GM12878 (cell line): Measurements from ENCODE around the gene CDH18. TPM values are rescaled to one million over a fixed set of nuclear protein-coding genes. Genes with fewer than 3 reads are reported as not detected.

ENCODE experiments used
- ATAC-seq: fragments of 200-7000 bp; cut with Tn5 transposase; 3 replicates; pipeline ENCODE4 v1.9.1; 2020; ENCODE audit warnings: mild to moderate bottlenecking, moderate library complexity
- BruUV-seq: library from RNA; stranded (reverse); fragments of 400-500 nt; replicated peaks from 2 replicates; lab custom pipeline; 2021; lab: Mats Ljungman, UMichigan
- CTCF ChIA-PET: fragments of 300-600 bp; sonication (Branson Sonifier 250); formaldehyde crosslinking; extraction: SDS; loops from one replicate; lab custom pipeline; 2021; ENCODE audit warnings: inconsistent platforms; lab: Yijun Ruan, JAX
- POLR2A ChIA-PET: fragments of 350-600 bp; formaldehyde crosslinking; extraction: SDS; loops from one replicate; lab custom pipeline; 2021; ENCODE audit warnings: inconsistent platforms; lab: Charles Lee
- RAD21 ChIA-PET: fragments of 300-600 bp; sonication (Branson Sonifier 250); formaldehyde crosslinking; loops from one replicate; lab custom pipeline; 2023; ENCODE audit warnings: antibody characterized with exemption; ENCODE audit not compliant: unreplicated experiment; lab: Charles Lee
- SMC1A ChIA-PET: fragments of 300-600 bp; sonication (Branson Sonifier 250); formaldehyde crosslinking; loops from one replicate; lab custom pipeline; 2023; ENCODE audit not compliant: unreplicated experiment, uncharacterized antibody; lab: Charles Lee
- DNase-seq: peaks from one replicate; pipeline ENCODE4 v3.0.0-alpha.2; 2011; ENCODE audit warnings: low read depth, low spot score
- FAIRE-seq: peaks from 3 replicates; lab custom pipeline; 2011; peaks lifted over from hg19 to GRCh38; lab: Jason Lieb, UNC
- H2AFZ ChIP-seq: 2 replicates; pipeline ENCODE4 v1.6.0; 2011; ENCODE audit warnings: low read depth, low read length, control low read depth; ENCODE audit not compliant: control insufficient read depth
- H3K27ac ChIP-seq: 2 replicates; pipeline ENCODE4 v1.5.1; 2011; ENCODE audit warnings: control low read depth; ENCODE audit not compliant: control insufficient read depth, insufficient read depth
- H3K27me3 ChIP-seq, 2 experiments: replicated peaks in 1 of 2; 2 replicates each; pipeline versions ENCODE4 v1.6.0 to v1.6.1; 2011; ENCODE audit warnings: low read length in 1 of 2; ENCODE audit not compliant: control insufficient read depth in 2 of 2, insufficient read depth in 2 of 2
- H3K36me3 ChIP-seq, 2 experiments: 2 replicates each; pipeline ENCODE4 v1.5.1; 2011; ENCODE audit warnings: low read length in 1 of 2; ENCODE audit not compliant: control insufficient read depth in 2 of 2, insufficient read depth in 2 of 2
- H3K4me1 ChIP-seq: 2 replicates; pipeline ENCODE4 v1.6.1; 2011; ENCODE audit warnings: mild to moderate bottlenecking, low read length, moderate library complexity, mixed read lengths; ENCODE audit not compliant: control insufficient read depth, insufficient read depth
- H3K4me2 ChIP-seq: 2 replicates; pipeline ENCODE4 v1.6.0; 2011; ENCODE audit warnings: control low read depth; ENCODE audit not compliant: control insufficient read depth, insufficient read depth
- H3K4me3 ChIP-seq: fragments of 200-600 bp; sonication (generic); 2 replicates; pipeline ENCODE4 v1.5.1; 2016
- H3K79me2 ChIP-seq: 2 replicates; pipeline ENCODE4 v1.6.0; 2011; ENCODE audit warnings: low read length; ENCODE audit not compliant: control insufficient read depth, insufficient read depth
- H3K9ac ChIP-seq: 2 replicates; pipeline ENCODE4 v1.8.0; 2011; ENCODE audit warnings: low read length, control low read depth, mixed read lengths; ENCODE audit not compliant: control insufficient read depth, insufficient read depth
- H3K9me3 ChIP-seq: replicated peaks from 3 replicates; pipeline ENCODE4 v1.5.1; 2011; ENCODE audit warnings: mild to moderate bottlenecking, low read length; ENCODE audit not compliant: control insufficient read depth, insufficient read depth
- H4K20me1 ChIP-seq: 2 replicates; pipeline ENCODE4 v1.6.0; 2011; ENCODE audit not compliant: control insufficient read depth, insufficient read depth
- E2F4 ChIP-seq: IDR thresholded peaks from 2 replicates; pipeline ENCODE4 v1.6.1; 2012; ENCODE audit warnings: low read depth, low read length, improper control_type of control experiment
- EP300 ChIP-seq, 2 experiments: fragments of 150-350 bp in 1 of 2; IDR thresholded peaks; 2 replicates each; pipeline ENCODE4 v1.6.1; 2011 to 2012; ENCODE audit warnings: low read depth in 2 of 2, low read length in 2 of 2, borderline replicate concordance in 1 of 2, improper control_type of control experiment in 1 of 2, inconsistent platforms in 1 of 2; ENCODE audit not compliant: control insufficient read depth in 1 of 2
- IKZF1 ChIP-seq: fragments of 450-650 bp; conservative IDR thresholded peaks from 2 replicates; pipeline ENCODE4 v1.6.1; 2017; ENCODE audit warnings: antibody characterized with exemption, mild to moderate bottlenecking
- JUND ChIP-seq: IDR thresholded peaks from 2 replicates; pipeline ENCODE4 v1.6.1; 2012; ENCODE audit warnings: low read depth, mild to moderate bottlenecking, low read length, improper control_type of control experiment, moderate library complexity
- MTA2 ChIP-seq: fragments of 450-650 bp; IDR thresholded peaks from 2 replicates; pipeline ENCODE4 v1.6.1; 2016; ENCODE audit warnings: low read depth, mild to moderate bottlenecking, moderate library complexity
- NBN ChIP-seq: fragments of 450-650 bp; IDR thresholded peaks from 2 replicates; pipeline ENCODE4 v1.6.1; 2016
- PAX8 ChIP-seq: fragments of 450-650 bp; IDR thresholded peaks from 2 replicates; pipeline ENCODE4 v1.6.1; 2017; ENCODE audit warnings: mild to moderate bottlenecking, moderate library complexity
- SMARCA5 ChIP-seq: fragments of 450-650 bp; IDR thresholded peaks from 2 replicates; pipeline ENCODE4 v1.6.1; 2017; ENCODE audit warnings: mild to moderate bottlenecking
- SREBF1 ChIP-seq: IDR thresholded peaks from 2 replicates; pipeline ENCODE4 v1.6.1; 2012; ENCODE audit warnings: mild to moderate bottlenecking, low read length
- ZSCAN29 ChIP-seq: fragments of 450-650 bp; IDR thresholded peaks from 2 replicates; pipeline ENCODE4 v1.6.1; 2017; ENCODE audit warnings: mild to moderate bottlenecking, moderate library complexity
- WGBS: methylation state at CpG from one replicate; pipeline ENCODE4 v1.1.6; 2016; ENCODE audit warnings: low lambda C conversion rate; ENCODE audit not compliant: insufficient replicate concordance, insufficient coverage; ENCODE audit errors: missing lambda C conversion rate; 5-methylcytosine and 5-hydroxymethylcytosine counted together
- in situ Hi-C: fragments of 300-500 bp; cut with MboI; formaldehyde crosslinking; loops from 9 replicates; pipeline ENCODE4 v1.14.3; 2018; ENCODE audit warnings: mixed read lengths
- intact Hi-C: fragments of 100-400 bp; cut with micrococcal nuclease; formaldehyde crosslinking; loops from one replicate; pipeline ENCODE4 v1.14.2; 2022; ENCODE audit not compliant: unreplicated experiment
- polyA plus RNA-seq, 11 experiments: library from polyadenylated mRNA; depleted of rRNA in 4 of 11; unstranded in 6 of 11; stranded (reverse) in 5 of 11; fragments of >200 nt; fragmentation: Nextera tagmentation in 4 of 11; fragmentation: Illumina TruSeq in 1 of 11; extraction: Ambion mirVana in 4 of 11; extraction: Trizol in 1 of 11; gene quantifications; 1 replicate in 1 of 11; 2 replicates in 10 of 11; pipeline versions ENCODE4 v1.2.1 to v1.2.3, GENCODE V29; 2011 to 2016; ENCODE audit warnings: inconsistent platforms in 2 of 11, missing spikeins in 2 of 11, low read depth in 1 of 11
- total RNA-seq, 4 experiments: library from RNA; depleted of rRNA in 3 of 4; stranded (reverse); fragments of >200 nt in 3 of 4; fragmentation: Illumina TruSeq in 1 of 4; extraction: Trizol in 1 of 4; gene quantifications; 2 replicates each; pipeline versions ENCODE4 v1.2.1 to v1.2.3, GENCODE V29; 2013 to 2021
- TF ChIP-seq, protein P1 (sequence below): IDR thresholded peaks from 2 replicates; pipeline ENCODE4 v1.6.1; 2011; ENCODE audit warnings: borderline replicate concordance, low read depth, mild to moderate bottlenecking, moderate library complexity, mixed read lengths, low read length; ENCODE audit not compliant: insufficient read depth; ENCODE audit errors: extremely low read length
- TF ChIP-seq, protein P2 (sequence below): fragments of 450-650 bp; IDR thresholded peaks from 2 replicates; pipeline ENCODE4 v1.6.1; 2017; ENCODE audit warnings: antibody characterized with exemption, mild to moderate bottlenecking, moderate library complexity
- TF ChIP-seq, protein P3 (sequence below): fragments of 450-650 bp; formaldehyde crosslinking; IDR thresholded peaks from 2 replicates; pipeline ENCODE4 v1.4.0; 2022; ENCODE audit warnings: mild to moderate bottlenecking, moderate library complexity

CDH18 gene
- total and polyA plus RNA-seq, 10 of the 15 experiments (the other 5 are each of a cell fraction or from before 2014, with no cell fraction given), result 0.41 TPM; not detected in 9

DNA sequence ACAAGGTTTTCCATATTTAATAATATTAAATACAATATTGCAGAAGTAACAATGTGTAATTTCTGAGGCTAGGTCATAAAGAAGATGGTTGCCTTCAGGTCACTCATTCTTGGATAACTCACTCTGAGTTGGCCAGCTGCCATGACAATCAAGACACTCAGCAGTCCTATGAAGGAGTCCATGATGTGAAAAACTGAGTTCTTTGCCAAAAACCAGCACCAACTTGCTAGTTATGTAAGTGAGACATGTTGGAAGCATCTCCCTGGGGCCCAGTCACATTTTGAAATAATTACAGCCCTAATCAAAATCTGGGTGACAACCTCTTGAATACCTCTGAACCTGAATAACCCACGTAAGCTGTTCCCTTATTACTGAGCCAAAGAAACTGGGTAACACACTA is 453.2 kb downstream of the CDH18 start:
- no peak overlapping the region for H3K27ac ChIP-seq
- H3K79me2 ChIP-seq, result no peaks in the 10 kb centered on the region
- in situ Hi-C loops, result no loop called here
- no peak for FAIRE-seq
- H2AFZ ChIP-seq, result no peak overlapping the region
- CTCF ChIA-PET, result no interaction called here
- SMC1A ChIA-PET, result interaction anchor here (0.9 kb wide), 1 partner anchor 35 kb away, joined by 3 read pairs; no protein-coding TSS in a partner anchor
- RAD21 ChIA-PET, result no interaction called here
- no peak for DNase-seq
- H3K4me2 ChIP-seq, result no peak overlapping the region
- WGBS, result 42% methylated on average over 1 of the region's 1 CpG
- BruUV-seq, result no TSS peak
- no peaks in the 10 kb centered on the region for H3K27me3 ChIP-seq
- intact Hi-C loops, result no loop called here
- no peak overlapping the region for H3K9ac ChIP-seq
- no peak for ATAC-seq
- H3K9me3 ChIP-seq, result no peaks in the 10 kb centered on the region
- no peaks in the 10 kb centered on the region for H4K20me1 ChIP-seq
- POLR2A ChIA-PET, result no interaction called here
- no peak overlapping the region for H3K4me3 ChIP-seq
- no peaks in the 10 kb centered on the region for H3K4me1 ChIP-seq
- H3K36me3 ChIP-seq, result no peaks in the 10 kb centered on the region
- TF ChIP-seq MTA2, result no peak
- no peak for TF ChIP-seq E2F4
- no peak for TF ChIP-seq EP300 (IDR thresholded peaks at IDR 0.05; ENCODE audit: borderline replicate concordance in 1 of 2, control insufficient read depth in 1 of 2, low read depth in 2 of 2, low read length in 2 of 2)
- no peak for TF ChIP-seq JUND
- TF ChIP-seq IKZF1, result no peak
- TF ChIP-seq PAX8, result no peak
- TF ChIP-seq SREBF1, result no peak
- TF ChIP-seq ZSCAN29, result no peak
- TF ChIP-seq, protein P1, sequence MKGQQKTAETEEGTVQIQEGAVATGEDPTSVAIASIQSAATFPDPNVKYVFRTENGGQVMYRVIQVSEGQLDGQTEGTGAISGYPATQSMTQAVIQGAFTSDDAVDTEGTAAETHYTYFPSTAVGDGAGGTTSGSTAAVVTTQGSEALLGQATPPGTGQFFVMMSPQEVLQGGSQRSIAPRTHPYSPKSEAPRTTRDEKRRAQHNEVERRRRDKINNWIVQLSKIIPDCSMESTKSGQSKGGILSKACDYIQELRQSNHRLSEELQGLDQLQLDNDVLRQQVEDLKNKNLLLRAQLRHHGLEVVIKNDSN, result no peak
- TF ChIP-seq SMARCA5, result no peak
- TF ChIP-seq, protein P2, sequence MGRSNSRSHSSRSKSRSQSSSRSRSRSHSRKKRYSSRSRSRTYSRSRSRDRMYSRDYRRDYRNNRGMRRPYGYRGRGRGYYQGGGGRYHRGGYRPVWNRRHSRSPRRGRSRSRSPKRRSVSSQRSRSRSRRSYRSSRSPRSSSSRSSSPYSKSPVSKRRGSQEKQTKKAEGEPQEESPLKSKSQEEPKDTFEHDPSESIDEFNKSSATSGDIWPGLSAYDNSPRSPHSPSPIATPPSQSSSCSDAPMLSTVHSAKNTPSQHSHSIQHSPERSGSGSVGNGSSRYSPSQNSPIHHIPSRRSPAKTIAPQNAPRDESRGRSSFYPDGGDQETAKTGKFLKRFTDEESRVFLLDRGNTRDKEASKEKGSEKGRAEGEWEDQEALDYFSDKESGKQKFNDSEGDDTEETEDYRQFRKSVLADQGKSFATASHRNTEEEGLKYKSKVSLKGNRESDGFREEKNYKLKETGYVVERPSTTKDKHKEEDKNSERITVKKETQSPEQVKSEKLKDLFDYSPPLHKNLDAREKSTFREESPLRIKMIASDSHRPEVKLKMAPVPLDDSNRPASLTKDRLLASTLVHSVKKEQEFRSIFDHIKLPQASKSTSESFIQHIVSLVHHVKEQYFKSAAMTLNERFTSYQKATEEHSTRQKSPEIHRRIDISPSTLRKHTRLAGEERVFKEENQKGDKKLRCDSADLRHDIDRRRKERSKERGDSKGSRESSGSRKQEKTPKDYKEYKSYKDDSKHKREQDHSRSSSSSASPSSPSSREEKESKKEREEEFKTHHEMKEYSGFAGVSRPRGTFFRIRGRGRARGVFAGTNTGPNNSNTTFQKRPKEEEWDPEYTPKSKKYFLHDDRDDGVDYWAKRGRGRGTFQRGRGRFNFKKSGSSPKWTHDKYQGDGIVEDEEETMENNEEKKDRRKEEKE, result no peak
- TF ChIP-seq, protein P3, sequence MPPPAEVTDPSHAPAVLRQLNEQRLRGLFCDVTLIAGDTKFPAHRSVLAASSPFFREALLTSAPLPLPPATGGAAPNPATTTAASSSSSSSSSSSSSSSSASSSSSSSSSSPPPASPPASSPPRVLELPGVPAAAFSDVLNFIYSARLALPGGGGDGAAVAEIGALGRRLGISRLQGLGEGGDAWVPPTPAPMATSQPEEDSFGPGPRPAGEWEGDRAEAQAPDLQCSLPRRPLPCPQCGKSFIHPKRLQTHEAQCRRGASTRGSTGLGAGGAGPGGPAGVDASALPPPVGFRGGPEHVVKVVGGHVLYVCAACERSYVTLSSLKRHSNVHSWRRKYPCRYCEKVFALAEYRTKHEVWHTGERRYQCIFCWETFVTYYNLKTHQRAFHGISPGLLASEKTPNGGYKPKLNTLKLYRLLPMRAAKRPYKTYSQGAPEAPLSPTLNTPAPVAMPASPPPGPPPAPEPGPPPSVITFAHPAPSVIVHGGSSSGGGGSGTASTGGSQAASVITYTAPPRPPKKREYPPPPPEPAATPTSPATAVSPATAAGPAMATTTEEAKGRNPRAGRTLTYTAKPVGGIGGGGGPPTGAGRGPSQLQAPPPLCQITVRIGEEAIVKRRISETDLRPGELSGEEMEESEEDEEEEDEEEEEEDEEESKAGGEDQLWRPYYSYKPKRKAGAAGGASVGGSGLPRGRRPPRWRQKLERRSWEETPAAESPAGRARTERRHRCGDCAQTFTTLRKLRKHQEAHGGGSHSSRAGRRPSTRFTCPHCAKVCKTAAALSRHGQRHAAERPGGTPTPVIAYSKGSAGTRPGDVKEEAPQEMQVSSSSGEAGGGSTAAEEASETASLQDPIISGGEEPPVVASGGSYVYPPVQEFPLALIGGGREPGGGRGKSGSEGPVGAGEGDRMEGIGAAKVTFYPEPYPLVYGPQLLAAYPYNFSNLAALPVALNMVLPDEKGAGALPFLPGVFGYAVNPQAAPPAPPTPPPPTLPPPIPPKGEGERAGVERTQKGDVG, result no peak
- TF ChIP-seq NBN, result no peak
